HFFc6 (cell line): ENCODE results near the gene FAM131C. TPM values are rescaled to one million over a fixed set of nuclear protein-coding genes. Genes with fewer than 3 reads are reported as not detected.

Source experiments
- DNase-seq: peaks from one replicate; pipeline ENCODE4 v3.0.0-alpha.2; 2018
- H3K27ac Mint-ChIP-seq: 2 replicates; pipeline ENCODE4 v1.8.0; 2020; ENCODE audit warnings: mild to moderate bottlenecking, mixed read lengths
- H3K27me3 Mint-ChIP-seq: 2 replicates; pipeline ENCODE4 v1.8.0; 2021; ENCODE audit warnings: mild to moderate bottlenecking, moderate library complexity, mixed read lengths; ENCODE audit not compliant: insufficient read depth
- H3K36me3 Mint-ChIP-seq: 2 replicates; pipeline ENCODE4 v1.8.0; 2021; ENCODE audit warnings: low read depth, mixed read lengths
- H3K4me1 Mint-ChIP-seq: 2 replicates; pipeline ENCODE4 v1.8.0; 2020; ENCODE audit warnings: low read depth, mixed read lengths
- H3K4me3 Mint-ChIP-seq: 2 replicates; pipeline ENCODE4 v1.8.0; 2020; ENCODE audit warnings: mild to moderate bottlenecking, moderate library complexity, mixed read lengths
- H3K9me3 Mint-ChIP-seq: 2 replicates; pipeline ENCODE4 v1.8.0; 2020; ENCODE audit warnings: mild to moderate bottlenecking, mixed read lengths
- total RNA-seq, 6 experiments: library from RNA; stranded (reverse); fragmentation: NEBNext Ultra II Directional; extraction: Animal tissue kit (Norgen Biotek cat#: 25700); gene quantifications; 2 replicates in 1 of 6; 3 replicates in 5 of 6; pipeline ENCODE4 v1.2.3, GENCODE V29; 2021
- TF ChIP-seq, protein P1 (sequence below): fragments of 200-600 bp; sonication (generic); IDR thresholded peaks from 2 replicates; pipeline ENCODE4 v1.5.0; 2021; ENCODE audit warnings: antibody characterized with exemption, mild to moderate bottlenecking

FAM131C gene
- total RNA-seq, 6 experiments from 2014 or later, result 0.26 to 1.3 (median 0.74) TPM

DNA sequence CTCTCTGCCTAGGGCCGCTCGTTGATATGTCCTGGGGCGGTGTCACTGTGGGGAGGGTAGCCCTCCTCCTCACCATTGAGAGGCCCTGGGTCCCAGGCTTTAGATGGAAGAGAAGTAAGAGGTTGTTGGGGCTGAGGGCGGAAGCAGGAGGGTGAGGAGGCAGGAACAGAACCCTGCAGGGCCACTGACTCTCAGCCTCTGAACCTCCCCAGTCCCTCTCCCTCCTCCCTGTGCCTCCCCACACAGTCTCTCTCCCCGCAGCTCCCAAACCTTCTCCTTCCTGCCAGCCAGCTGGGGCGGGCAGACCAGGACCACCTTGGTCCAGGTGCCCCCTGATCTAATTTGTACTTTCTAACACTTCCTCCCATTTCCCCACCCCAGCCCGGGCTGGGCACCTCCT is 14.3 kb upstream of the FAM131C start:
- Mint-ChIP-seq H3K4me1 (peaks cover 21% of the 10 kb centered on the region), H3K9me3 (no peaks in the 10 kb centered on the region), H3K4me3 (no peak overlapping the region), H3K36me3 (no peaks in the 10 kb centered on the region), H3K27me3 (no peaks in the 10 kb centered on the region; the same call in 1 of the 2 replicates), H3K27ac (peak overlapping the region; percentile 72)
- no peak for DNase-seq
- TF ChIP-seq, protein P1, sequence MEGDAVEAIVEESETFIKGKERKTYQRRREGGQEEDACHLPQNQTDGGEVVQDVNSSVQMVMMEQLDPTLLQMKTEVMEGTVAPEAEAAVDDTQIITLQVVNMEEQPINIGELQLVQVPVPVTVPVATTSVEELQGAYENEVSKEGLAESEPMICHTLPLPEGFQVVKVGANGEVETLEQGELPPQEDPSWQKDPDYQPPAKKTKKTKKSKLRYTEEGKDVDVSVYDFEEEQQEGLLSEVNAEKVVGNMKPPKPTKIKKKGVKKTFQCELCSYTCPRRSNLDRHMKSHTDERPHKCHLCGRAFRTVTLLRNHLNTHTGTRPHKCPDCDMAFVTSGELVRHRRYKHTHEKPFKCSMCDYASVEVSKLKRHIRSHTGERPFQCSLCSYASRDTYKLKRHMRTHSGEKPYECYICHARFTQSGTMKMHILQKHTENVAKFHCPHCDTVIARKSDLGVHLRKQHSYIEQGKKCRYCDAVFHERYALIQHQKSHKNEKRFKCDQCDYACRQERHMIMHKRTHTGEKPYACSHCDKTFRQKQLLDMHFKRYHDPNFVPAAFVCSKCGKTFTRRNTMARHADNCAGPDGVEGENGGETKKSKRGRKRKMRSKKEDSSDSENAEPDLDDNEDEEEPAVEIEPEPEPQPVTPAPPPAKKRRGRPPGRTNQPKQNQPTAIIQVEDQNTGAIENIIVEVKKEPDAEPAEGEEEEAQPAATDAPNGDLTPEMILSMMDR, result no peak

DNA sequence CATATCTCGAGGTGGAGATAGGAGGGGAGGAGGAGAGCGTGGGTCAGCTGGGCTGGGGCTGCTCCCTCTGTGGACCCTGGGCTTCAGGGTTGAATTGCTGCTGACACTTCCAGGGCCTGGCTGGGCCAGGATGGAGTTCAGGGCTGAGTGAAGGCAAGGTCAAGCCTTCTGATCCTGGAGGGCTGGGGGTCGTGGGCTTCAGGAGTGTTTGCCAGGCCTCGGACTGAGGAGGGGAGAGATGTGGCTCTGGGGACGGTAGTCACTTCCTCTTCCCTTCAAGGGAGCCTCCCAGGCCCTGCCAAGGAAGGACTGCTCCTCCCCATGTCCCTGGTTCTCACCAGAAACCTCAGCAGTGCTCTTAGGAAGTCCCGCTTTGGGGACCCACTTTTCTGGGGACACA is 12.1 kb upstream of the FAM131C start:
- Mint-ChIP-seq H3K4me1 (peaks cover 21% of the 10 kb centered on the region), H3K27ac (no peak overlapping the region; the same call in 1 of the 2 replicates), H3K36me3 (no peaks in the 10 kb centered on the region), H3K27me3 (no peaks in the 10 kb centered on the region; the same call in 1 of the 2 replicates), H3K9me3 (no peaks in the 10 kb centered on the region), H3K4me3 (no peak overlapping the region)
- TF ChIP-seq, protein P1, result no peak
- DNase-seq, result no peak

DNA sequence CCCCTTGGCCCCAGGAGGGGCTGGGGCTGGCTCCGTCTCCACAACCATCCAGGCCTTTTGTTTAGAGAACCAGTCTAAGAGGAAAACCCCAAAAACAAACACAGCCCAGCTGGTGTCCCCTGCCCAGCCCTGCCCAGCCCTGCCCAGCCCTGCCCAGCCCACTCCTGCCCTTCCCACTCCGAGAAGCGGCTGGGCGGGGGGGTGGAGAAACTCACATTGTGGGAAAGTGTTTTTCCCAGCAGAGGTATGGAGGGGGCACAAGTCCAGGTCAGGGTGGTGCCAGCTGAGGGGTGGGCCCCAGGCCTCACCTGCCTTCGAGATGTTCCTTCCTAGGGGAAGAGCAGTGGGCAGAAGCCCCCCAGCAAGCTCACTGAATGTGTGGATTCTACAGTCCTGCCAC is 10.0 kb upstream of the FAM131C start:
- Mint-ChIP-seq H3K9me3 (no peaks in the 10 kb centered on the region), H3K27ac (no peak overlapping the region), H3K27me3 (no peaks in the 10 kb centered on the region), H3K36me3 (no peaks in the 10 kb centered on the region), H3K4me1 (peaks cover 11% of the 10 kb centered on the region), H3K4me3 (no peak overlapping the region)
- TF ChIP-seq, protein P1, result no peak
- DNase-seq, result no peak

DNA sequence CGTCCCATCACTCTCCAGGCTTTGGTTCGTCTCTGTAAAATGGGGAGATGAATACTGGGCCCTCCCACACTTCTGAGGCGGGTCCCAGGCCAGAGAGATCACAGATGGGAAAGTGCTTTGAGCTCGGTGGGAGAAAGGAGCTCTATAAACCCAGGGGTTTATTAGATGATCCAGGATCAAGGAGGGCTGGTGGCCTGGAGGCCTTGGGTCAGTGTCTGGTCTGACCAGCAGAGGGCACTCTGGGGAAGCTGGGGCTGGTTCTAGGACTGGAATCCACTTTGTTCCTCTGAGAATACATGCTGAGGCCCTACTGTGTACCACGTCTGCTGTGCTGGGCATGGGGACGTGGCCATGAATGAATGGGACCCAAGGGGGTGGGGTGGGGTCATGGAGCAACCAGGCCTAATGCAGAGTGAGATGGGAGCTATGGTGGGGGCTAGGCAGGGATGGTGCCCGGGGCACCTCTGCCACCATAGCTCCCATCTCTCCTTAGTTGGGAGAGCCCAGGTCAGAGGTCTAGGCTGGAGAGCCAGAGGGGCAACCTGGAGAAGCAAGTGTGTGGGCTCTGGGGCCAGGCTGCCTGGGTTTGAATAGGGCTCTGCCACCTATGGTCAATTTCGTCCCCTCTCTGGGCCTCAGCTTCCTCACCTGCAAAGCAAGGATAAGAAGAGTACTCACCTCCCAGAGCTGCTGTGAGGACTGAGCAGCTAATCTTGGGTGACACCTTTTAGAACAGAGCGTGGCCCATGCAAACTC is 9.0 kb upstream of the FAM131C start:
- Mint-ChIP-seq H3K36me3 (no peaks in the 10 kb centered on the region), H3K27ac (no peak overlapping the region), H3K4me1 (peaks cover 14% of the 10 kb centered on the region), H3K27me3 (no peaks in the 10 kb centered on the region), H3K4me3 (no peak overlapping the region), H3K9me3 (no peaks in the 10 kb centered on the region)
- DNase-seq, result peak; percentile 47
- TF ChIP-seq, protein P1, result peak; percentile 96

DNA sequence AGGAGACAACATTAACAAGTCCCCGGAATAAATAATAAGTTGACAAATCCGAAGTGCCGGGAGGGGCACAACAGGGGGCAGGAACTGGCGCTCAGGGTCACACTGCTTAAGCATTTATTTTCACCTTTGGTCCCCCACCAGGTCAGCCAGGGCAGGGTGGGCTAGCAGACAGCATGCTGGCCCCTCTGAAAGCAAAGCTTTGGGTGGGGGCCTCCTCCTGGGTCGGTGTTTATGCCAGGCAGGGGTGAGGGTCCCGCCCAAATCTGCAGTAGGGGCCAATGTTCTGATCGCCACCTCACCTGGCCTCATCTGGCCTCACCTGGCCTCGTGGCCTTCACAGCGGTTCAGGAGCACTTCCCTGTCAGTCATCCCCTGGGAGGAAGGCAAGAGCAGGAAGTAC is 8.2 kb upstream of the FAM131C start:
- TF ChIP-seq, protein P1, result no peak
- DNase-seq, result no peak
- Mint-ChIP-seq H3K9me3 (no peaks in the 10 kb centered on the region), H3K4me3 (no peak overlapping the region), H3K27me3 (peaks cover 3% of the 10 kb centered on the region; the same call in 1 of the 2 replicates), H3K4me1 (peaks cover 20% of the 10 kb centered on the region), H3K27ac (no peak overlapping the region), H3K36me3 (no peaks in the 10 kb centered on the region)
